HFF-Myc (cell line): Measurements from ENCODE around the gene PSMD4.

ENCODE experiments used
- DNase-seq: peaks from one replicate; pipeline ENCODE4 v3.0.0-alpha.2; 2011; ENCODE audit warnings: low read depth; ENCODE audit errors: extremely low read depth
- H3K4me3 ChIP-seq: replicated peaks from 2 replicates; pipeline ENCODE4 v1.5.1; 2011; ENCODE audit warnings: low read depth, mild to moderate bottlenecking, control low read depth, low read length
- TF ChIP-seq, protein P1 (sequence below): IDR thresholded peaks from 2 replicates; pipeline ENCODE4 v1.5.1; 2012; ENCODE audit warnings: mild to moderate bottlenecking, low read depth, low read length, control low read depth; ENCODE audit errors: missing control alignments

The PSMD4 gene

DNA sequence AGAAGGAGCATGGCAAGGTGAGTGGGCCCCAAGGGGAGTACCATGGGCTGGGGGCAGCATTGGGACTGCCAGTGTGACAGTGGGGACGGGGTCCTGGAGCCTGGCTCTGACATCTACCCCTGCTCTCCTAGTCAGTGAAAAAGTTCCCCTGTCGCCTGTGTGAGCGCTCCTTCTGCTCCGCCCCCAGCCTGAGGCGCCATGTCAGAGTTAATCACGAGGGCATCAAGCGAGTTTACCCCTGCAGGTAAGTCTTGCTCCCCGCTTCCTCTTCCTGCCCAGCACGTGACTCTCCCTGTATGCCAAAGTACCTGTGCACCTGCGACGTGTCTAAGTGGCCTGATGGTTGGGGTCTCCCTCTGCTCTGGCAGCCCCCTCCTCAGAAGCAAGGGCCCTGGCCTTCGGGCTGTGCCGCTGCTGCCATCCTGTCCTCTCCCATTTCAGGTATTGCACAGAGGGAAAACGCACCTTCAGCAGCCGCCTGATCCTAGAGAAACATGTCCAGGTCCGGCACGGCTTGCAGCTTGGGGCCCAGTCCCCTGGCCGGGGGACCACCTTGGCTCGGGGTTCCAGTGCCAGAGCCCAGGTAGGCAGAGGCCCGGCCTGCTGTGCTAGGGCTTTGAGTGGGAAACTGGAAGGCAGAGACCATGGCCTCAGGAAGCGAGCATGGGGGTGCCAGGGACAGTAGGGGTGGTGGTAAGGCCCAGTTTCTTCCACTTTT lies 35.6 kb downstream of the PSMD4 start:
- TF ChIP-seq, protein P1, sequence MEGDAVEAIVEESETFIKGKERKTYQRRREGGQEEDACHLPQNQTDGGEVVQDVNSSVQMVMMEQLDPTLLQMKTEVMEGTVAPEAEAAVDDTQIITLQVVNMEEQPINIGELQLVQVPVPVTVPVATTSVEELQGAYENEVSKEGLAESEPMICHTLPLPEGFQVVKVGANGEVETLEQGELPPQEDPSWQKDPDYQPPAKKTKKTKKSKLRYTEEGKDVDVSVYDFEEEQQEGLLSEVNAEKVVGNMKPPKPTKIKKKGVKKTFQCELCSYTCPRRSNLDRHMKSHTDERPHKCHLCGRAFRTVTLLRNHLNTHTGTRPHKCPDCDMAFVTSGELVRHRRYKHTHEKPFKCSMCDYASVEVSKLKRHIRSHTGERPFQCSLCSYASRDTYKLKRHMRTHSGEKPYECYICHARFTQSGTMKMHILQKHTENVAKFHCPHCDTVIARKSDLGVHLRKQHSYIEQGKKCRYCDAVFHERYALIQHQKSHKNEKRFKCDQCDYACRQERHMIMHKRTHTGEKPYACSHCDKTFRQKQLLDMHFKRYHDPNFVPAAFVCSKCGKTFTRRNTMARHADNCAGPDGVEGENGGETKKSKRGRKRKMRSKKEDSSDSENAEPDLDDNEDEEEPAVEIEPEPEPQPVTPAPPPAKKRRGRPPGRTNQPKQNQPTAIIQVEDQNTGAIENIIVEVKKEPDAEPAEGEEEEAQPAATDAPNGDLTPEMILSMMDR: no peak
- no peak for DNase-seq
- H3K4me3 ChIP-seq: no peak overlapping the region

DNA sequence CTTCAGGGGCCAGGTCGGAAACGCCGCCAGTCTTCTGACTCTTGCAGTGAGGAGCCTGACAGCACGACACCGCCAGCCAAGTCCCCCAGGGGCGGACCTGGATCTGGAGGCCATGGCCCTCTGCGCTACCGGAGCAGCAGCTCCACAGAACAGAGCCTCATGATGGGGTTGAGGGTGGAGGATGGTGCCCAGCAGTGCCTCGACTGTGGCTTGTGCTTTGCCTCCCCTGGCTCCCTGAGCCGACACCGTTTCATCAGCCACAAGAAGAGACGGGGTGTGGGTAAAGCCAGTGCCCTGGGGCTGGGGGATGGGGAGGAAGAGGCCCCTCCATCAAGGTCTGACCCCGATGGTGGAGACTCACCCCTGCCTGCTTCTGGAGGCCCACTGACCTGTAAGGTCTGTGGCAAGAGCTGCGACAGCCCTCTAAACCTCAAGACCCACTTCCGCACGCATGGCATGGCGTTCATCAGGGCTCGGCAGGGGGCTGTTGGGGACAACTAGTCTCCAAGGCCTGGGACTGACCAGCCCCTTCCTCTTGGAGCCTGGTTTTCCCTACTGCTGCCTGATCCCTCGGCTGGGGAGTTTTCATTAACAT lies 36.3 kb downstream of the PSMD4 start:
- H3K4me3 ChIP-seq: no peak overlapping the region
- TF ChIP-seq, protein P1: no peak
- no peak for DNase-seq

DNA sequence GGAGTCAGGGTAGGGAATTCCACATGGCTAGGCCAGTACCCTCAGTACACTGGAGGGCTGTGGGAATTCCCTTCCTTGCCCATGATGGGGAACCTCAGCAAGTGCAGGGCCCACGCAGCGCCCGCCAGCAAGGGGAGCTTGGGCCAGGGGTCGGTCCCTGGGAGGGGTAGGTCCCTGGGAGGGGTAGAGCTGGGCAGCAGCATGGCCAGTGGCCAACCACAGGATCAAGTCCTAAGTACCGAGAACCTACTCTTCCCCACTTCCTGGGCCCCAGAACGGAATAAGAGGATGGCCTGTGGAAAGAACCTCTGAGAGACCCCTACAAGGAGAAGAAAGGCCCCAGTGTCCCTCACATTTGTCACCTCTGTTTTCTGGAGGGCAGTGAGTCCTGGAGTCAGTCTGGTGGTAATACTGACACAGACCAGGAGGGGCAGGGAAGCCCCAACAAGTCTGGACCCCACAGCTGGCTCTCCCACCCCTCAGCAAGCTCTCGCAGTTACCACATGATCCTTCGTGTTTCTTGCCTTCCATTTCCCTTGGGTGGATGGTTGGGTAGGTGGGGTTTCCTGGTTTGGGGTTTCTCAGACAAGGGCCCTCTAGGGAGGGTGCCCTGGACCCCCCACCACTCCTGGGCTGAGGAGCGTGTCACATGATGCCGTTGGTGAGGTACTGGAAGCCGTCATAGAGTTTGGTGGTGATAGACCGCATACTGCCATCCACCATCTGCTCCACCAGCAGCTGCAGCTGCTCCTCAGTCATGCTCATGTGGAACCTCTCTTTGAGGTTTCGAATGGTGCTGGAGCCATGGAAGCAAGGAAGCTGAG lies 37.9 kb downstream of the PSMD4 start:
- TF ChIP-seq, protein P1: no peak
- no peak overlapping the region for H3K4me3 ChIP-seq
- no peak for DNase-seq

DNA sequence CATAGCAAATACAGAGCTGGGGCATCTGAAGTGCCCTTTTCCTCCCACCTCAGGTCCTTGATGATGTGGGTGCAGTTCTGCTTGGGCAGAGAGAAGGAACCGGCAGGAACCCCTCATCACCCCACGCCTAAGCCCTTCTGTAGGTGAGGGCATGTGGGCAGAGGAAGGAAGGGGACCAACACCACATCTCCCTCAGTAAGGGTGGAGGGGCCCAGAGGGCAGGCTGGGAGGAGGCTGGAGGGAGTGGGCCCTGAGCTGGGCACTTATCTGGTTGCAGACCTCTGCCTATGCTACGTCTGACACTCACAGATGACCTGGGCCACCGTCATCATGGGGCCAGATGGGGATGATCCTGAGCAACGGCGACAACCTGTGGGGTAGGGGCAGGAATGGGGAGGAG lies 38.6 kb downstream of the PSMD4 start:
- DNase-seq: no peak
- H3K4me3 ChIP-seq: no peak overlapping the region
- TF ChIP-seq, protein P1: no peak

DNA sequence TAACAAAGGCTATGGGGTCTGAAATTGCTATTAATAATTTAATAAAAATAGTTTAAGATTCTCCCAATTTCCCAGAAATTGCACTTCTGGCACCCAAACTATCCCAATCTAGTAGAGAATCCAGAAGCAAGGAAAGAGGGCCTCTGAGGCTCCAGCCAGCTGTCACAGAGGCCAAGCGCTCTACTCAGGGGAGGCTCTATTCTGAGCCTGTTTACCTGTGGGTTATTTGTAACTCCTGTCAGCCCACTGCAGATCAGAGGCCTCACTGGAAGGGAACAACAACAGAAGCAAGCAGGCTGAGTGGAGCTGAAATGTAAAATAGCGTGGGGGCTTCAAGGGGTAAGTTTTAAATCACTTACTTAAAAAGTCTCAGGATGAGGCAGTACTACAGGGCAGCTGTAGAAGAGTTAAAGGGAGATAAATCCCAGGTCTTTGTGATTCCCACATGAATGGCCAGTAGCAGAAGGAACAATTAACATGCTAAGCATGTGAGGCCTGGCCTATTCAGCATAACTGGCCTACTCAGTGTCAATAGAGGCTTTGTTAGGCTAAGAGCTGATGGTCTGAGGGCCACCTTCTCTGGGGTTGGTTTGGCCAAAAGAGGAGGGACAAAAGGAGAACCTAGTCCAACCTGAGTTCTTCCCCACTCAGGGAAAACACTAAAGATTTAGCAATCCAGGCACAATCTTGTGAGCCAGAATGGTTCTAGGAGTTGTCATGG lies 40.4 kb downstream of the PSMD4 start:
- DNase-seq: no peak
- TF ChIP-seq, protein P1: no peak
- H3K4me3 ChIP-seq: no peak overlapping the region

DNA sequence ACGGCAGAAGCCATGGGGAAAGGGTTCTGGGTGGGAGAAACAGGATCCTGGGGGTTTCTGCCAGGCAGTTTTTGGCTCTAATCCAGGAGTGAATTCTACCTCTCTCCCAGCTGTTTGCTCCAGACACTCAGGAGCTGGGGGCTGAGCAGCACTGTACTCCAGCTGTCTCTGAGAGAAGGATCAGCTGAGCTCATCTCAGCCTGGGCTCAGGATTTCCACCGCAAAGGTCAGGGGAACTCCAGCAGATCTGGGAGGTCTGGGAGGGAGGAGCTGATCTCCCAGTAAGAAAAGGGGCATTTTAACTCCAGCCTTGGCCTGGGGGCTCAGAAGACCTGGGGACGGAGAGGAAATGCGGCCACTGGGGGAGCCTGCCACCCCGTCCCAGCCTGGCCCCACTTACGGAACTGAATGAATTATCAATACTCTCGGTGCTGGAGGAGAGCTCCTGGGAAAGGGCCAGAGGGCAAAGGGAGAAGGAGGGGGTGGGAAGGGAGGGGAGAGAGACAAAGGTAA lies 55.3 kb downstream of the PSMD4 start:
- H3K4me3 ChIP-seq: no peak overlapping the region
- TF ChIP-seq, protein P1: no peak
- no peak for DNase-seq
